GM18517 (cell line): ENCODE results near the gene CYLD.

Source experiments
- ATAC-seq: cut with Tn5 transposase; IDR thresholded peaks from one replicate; pipeline ENCODE4 v1.9.1; 2021; ENCODE audit warnings: mild to moderate bottlenecking, moderate library complexity; ENCODE audit not compliant: unreplicated experiment

Gene CYLD

DNA sequence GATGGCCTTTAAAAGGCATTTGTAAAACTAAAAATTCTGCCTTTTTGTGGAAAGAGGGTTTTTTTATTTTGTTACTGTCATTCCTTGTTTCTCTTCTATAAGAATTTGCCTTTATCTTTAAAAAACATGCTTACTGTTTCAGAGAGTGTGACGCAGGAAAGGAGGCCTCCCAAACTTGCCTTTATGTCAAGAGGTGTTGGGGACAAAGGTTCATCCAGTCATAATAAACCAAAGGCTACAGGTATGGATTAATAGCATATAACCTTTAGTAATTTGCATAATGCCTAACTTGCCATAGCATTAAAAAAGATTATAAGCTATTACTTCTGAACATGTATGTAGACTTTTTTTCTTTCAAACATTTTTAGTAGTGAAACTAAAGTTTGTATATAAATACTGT, 34.2 kb downstream of the CYLD start:
- no peak for ATAC-seq

DNA sequence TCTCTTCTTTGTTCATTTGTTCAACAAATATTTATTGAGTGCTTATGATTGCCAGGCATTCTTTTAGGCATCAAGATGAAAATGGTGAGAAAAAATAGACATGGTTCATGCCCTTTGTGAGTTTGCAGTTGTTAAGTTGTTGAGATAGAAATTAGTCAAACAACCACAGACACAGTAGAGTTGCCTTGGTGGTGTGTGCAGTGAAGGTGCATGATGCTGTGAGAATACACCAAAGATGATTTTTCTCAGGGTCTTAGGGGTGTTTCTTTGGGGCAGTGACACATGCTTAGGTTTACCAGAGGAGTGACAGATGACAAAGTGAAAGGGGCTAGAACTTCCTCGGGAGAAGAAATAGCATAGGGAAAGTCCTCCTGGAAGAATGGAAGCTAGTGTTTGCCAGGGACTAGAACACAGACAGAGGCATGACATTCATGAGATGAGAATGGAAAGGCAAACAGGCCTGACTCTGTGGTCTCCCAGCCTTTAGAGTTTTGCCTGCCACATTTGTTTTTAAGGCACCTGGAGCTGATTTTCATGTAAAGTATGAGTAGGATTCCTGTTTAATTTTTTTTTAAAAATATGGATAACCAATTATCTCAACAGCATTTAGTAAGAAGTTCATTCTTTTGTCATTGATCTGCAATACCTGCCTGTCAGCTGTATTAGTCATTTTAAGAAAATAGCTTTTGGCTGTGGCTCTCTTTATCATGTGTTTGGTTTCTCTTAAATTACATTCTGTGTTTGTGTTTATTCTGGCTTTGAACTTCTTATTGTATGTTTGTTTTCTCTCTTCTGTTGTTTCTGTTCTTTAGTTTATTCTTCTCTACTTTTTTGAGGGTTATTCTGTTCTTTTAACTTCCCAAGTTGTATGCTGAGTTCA, 36.6 kb downstream of the CYLD start:
- no peak for ATAC-seq

DNA sequence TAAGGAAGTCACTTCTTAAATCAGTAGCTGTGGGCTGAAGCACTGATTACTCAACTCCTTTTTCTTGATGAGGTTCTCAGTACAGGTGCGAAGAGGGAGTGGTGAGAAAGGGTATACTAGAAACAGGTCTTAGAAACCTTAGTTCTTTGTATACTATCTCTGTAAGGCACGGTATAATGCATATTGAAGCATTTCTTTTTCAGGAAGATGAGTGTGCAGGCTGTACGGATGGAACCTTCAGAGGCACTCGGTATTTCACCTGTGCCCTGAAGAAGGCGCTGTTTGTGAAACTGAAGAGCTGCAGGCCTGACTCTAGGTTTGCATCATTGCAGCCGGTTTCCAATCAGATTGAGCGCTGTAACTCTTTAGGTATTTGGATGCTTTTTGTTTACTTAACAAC, 39.2 kb downstream of the CYLD start:
- no peak for ATAC-seq

DNA sequence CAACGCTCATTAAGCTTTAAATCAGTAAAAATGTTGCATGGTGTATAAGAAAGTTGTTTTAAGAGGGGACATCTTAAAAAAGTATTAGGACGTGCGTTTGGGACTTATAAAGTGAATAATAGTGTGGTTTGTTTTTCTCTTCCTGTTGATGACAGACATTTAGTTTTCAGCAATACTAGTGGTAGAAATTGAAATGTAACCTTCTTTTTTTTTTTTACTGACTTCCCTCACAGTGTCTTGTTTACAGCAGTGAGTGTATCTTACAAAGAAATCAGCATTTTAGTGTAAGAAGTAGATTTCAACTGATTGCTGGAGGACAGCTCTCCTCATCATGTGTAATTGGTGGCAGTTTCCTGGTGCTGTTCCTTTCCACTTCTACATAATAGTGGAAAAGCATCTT, 39.6 kb downstream of the CYLD start:
- ATAC-seq: no peak

DNA sequence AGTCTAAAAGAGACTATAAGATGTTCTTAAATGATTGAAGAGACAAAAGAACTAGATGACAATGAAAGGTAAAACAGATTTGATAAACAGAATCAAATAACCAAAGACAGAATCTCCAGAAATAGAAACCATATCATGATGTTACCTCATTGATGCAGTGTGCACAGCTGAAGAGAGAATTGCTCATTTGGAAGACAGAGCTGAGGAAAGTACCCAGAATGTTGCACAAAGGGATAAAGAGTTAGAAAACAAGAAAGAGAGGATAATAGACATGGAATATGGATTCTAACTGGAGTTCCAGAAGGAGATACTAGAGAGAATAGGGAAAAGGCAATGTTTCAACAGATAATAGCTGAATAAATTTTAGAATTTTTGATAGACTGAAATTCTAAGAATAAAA, 47.9 kb downstream of the CYLD start:
- no peak for ATAC-seq

DNA sequence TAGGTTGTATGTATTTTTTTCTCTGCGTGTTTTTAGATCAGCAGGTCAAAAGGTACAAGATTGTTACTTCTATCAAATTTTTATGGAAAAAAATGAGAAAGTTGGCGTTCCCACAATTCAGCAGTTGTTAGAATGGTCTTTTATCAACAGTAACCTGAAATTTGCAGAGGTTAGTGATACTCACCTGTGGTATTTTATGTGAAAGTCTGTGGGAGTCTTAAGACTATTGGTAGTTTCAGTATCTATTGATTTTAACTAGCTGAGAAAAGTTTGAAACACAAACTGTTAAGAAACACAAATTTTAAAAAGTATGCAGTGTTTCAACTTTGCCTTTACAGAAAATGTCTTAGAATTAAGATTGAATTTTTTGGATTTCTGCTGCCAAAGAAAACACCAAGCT, 49.6 kb downstream of the CYLD start:
- ATAC-seq: no peak

DNA sequence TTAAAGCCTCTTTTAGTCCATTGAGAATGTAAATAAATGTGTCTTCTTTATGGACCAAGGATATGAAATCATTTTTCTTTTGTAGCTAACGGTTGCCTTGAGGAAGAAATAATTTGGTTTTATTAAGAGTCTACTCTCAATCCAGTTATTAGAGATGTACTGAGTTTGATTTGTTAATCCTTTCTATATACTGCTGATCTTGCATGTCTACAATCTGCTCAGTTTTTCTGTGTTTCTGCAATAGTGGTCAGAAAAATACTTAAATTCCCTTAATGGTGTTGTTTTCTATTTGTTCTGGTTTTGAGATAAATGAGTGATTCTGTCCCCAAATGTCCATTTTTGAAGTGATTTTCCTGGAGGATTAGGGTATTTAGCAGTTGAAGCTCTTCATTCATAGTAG, 54.9 kb downstream of the CYLD start:
- no peak for ATAC-seq

DNA sequence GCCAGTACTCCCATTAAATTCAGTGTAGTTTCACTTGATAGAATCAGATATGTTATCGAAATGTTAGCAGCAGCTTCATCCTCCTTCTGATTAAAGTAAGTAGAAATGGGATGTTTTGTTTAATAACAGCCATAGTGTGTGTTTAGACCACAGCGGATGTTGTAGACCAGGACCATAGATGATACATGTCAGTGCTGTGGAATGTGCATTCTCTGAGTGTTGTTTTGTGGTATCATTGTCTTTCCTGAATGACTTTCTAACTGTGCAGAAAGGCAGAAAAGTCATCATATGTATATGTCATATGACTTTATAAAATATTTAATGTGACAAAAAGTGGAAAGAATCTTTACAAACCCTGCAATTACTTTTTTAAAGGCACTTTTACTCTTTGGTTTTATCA, 55.6 kb downstream of the CYLD start:
- ATAC-seq: no peak

DNA sequence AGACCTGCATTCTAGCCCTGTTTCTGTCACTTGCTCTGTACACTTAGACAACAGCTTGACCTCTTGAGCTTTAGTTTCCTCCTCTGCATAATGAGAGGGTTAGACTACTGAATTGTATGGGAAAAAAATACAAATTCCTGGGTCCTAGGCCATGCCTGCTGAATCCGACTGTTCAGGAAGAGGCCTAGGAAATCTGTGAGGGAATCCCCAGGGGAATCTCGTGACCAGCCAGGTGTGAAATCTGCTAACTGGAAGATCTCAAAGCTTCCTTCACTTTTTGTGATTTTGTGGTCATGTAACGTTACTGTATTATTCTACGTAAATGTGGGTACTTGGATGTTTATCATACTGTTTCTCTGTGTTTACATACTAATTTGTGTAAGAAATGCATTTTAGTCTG, 58.2 kb downstream of the CYLD start:
- ATAC-seq: no peak

DNA sequence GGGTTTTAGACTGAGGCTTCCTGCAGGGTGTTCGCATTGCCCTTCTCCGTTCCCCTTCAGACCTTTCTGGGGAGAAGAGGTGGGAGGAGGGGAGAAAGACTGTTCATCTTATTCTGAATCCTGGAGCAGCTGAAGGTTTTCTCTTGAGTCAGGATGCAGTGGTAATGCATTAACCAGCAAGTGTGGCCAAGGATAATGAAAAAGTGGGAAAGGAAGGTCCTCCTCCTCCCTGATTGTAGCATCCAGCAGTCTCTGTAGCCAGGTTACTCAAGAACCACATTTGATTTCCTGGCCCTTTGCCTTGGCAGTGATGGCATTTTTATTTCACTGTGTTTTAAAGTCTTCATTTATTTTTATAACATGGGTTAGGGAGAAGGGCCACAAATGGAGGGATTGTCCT, 59.1 kb downstream of the CYLD start:
- no peak for ATAC-seq

DNA sequence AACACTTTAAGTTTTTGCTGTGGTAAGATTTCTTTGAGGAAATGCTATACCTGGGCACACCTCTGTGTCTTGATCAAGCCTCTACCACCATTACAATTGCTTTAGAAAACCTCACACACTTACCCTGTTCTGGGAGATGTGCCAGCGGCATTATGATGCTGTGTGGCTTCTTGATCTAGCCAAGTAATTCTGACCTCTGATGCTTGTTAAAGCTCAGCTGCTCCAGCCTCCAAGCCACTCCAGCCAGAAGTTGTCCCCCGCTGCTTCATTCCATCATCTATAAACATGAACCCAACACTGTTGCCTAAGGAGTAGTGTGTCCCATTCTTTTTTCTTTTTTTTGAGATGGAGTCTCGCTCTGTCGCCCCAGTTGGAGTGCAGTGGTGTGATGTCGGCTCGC, 60.1 kb downstream of the CYLD start:
- ATAC-seq: no peak

DNA sequence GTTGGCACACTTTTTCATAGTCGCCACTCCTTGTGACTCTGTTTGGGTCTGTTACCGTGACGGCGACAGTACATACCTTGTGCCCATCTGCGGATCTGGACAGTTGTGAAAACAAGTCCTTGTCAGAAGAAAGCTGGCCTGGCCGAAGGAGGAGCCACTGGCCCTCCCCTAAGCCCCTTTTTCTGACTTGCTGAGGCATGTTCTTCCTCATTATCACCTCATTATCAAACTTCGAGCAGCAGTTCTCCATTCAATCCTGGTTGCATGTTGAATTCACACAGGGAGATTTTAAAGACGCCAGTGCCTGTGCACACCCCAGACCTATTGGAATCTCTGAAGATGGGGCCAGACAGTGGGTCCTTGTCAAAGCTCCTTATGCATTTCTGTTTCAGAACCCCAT, 61.1 kb downstream of the CYLD start:
- ATAC-seq: no peak

DNA sequence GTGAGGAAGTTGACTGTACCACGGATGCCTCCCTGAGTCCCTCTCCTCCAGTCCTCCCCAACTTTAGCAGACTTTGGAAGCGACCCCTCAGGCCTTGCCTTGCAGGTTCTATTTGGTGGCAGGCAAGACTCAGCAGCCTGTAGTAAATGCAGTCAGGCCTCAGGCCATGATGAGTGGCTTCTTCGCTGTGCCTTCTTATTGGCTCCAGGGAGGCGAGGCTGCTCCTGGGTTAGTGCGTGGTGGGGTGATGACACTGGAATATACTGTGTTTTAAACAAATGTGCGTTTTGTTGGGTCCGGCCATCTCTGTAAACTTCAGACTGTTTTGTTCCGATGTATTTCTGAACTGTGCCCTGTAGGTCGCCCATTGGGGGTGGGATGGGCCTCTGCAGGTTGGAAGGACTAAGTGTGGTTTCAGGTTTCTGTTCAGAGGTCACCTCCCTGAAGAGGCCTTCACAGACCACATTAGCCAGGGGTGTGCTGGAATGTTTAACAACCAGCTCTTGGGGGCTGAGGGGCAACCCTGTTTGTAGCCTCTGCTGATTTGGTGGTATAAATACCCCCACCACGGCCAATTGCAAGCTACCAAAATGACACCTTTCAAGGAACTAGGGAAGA, 62.5 kb downstream of the CYLD start:
- no peak for ATAC-seq

DNA sequence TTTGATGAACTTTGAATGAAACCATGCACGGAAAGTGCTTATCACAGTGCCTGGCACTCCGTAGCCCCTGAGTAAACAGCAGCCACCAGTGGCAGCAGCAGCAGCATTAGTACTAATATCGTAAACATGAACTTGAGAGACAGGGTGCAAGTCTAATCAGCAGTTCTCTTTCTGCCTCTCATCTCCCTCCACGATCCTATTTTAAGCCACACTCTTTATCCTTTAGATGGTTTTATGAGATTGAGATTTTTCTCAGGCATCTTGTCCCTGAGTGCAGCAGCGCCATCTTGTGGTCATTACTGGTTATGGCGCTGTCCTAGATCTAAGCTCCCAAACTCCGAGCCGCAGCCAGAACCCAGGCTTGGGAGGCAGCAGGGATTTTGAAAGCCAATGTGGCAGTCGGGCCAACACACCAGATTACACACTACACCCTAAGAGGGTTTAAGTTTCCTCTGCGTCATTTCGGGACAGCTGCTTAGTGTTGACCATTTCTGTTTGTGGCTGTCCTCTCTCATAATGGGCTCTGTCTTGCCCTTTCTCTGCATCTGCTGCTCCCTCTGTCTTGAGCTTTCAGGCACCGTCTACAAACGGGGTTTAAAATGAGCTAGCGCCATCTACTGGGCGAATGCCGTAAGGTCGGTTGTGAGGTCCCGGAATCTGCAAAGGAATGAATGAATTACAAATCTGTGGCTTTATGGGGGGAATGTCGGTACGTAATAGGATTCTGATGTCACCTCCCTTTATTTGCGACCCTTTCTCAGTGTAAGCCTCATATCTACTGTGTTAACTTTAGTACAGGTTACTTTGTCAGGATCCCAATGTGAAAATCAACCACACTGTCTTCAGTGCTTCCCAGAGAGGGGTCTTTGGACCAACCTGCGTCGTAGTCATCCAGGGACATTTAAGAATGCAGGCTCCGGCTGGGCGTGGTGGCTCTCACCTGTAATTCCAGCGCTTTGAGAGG, 64.5 kb downstream of the CYLD start:
- ATAC-seq: peak; percentile 88

DNA sequence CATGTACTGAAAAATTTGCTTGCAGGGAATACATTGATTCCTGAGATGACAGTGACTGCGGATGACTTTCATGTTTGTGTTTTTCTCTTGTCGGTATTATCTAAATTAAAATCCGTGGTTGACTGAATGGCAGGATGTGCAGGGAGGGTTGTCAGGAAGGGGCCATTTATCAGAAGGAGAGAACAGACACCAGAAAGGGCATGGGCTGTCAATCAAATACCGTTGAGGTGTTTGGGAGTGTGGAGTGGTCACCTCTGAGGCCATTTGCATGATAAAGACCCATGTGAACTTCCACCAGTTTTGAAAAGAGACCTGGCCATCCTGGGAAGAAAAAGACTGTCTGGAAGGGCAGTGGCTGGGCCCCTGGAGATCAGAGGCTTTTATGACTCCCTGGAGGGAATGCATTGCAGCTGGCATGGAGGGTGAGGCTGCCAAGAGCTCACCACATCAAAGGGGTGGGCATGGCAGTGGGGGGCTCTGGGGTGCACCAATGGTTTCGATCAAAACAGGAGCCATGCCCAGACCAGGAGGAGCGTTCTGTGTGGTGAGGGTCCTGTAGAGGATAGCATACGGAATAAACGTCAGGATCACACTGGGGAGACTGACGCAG, 67.1 kb downstream of the CYLD start:
- no peak for ATAC-seq

DNA sequence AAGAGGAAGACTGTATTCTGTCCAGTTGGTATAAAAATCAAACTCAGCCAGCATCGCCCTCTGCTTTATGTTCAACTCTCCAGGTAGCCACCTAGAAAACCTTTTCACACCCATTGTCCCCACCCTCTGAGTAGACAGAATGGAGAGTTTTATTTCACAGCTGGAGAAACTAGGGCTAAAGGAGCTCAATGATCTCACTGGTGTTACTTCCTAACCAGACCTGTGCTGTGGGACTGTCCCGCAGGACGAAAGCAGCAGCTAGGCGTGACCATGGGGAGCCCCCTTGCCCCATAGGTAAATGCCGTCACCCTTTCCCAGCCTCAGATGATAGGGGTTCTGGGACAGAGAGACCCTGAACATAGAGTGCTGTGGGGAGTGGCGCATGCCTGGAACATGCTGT, 67.7 kb downstream of the CYLD start:
- ATAC-seq: no peak

DNA sequence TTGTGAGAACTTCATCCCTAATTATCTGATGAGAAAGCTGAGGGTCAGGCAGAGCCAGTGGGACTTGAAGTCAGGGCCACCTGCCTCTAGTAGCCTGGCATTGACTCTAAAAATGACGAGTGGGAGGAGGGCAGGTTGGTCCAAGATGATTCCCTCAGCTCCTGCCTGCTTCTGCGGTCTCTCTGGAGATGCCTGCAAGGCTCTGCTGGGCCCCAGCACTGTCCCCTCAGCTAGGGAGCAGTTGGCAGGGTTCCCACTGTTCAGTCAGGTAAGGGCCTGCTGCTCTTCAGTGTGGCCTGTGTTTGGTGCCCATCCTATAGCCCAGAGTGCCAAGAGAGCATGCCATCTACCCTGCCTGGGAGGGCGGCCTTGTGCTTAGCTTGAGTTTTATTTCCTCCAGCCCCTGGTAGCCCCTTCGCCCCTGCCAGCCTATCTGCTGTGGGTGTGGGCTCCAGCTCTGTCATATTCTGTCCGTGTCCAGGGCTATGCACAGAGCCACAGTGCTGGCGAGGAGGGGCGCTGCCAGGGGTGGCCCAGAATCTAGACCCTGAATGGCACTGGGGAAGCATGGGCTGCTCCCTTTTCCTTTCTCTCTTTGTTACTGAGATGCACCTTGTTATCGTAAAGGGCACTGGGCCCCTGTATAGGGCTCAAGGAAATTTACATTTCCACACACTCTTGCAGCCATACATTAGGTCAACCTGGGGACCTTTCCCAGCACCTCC, 68.5 kb downstream of the CYLD start:
- no peak for ATAC-seq

DNA sequence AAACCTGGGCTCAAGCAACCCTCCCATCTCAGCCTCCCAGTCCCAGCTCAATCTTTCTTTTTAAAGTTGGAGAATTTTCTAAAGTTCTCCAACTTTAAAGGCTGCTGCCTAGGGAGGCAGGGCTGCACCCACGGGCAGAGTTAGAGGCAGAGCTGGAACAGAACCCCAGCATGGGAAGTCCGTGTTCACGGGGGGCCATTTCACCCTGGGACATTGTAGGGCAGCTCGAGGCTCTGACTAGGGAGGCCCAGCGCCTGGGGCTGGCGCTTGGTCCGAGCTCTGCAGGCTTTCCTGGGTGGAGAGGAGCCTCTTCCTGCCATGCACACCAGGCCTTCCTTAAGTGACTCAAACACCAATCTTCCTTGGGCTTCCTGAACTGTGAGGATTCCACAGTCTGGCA, 70.2 kb downstream of the CYLD start:
- no peak for ATAC-seq

DNA sequence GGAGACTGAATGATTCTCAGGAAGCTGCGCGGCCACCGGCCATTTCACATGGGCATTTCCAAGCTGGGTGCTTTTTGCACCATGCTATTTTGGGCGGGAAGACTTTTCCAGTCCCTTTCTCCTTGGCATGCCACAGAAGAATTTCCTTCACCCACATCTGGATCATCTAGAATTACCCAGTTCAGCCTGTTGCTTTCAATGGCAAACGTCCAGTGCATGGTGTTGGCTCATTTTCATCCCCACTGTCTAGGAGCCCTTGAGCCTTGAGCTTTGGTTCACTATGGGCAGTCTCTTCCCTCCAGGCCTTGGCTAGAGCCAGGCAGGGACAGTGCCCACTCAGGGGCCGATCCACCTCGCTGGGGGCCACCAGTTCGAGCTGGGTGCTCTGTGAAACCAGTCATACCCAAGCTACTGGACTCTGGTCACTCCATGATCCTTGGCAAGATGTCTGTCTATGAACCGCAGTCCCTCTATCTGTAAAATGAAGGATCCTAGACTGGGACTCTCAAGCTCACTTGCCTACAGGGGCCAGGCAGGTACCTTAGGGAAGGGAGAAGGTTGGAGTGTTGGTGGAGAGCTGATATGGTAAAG, 71.1 kb downstream of the CYLD start:
- no peak for ATAC-seq

DNA sequence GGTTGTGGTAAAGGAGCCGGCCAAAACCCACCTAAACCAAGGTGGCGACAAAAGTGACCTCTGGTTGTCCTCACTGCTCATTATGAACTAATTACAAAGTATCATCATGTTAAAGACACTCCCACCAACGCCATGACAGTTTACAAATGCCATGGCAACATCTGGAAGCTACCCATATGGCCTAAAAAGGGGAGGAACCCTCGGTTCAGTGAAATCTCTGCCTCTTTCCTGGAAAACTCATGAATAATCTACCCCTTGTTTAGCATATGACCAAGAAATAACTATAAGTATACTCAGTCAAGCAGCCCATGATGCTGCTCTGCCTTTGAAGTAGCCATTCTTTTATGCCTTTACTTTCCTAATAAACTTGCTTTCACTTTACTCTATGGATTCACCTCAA, 72.2 kb downstream of the CYLD start:
- no peak for ATAC-seq
